DND-41 (cell line): ENCODE measurements around the gene TRIB2.
A peak's percentile ranks its signal among the peaks of the same experiment; 100 is the strongest.

Experiments
- ATAC-seq: fragments of 200-7000 bp; cut with Tn5 transposase; 3 replicates; pipeline ENCODE4 v1.9.1; 2021; ENCODE audit warnings: low read depth; ENCODE audit not compliant: insufficient read depth
- DNase-seq: peaks from one replicate; pipeline ENCODE4 v3.0.0-alpha.2; 2020
- H2AFZ ChIP-seq: 2 replicates; pipeline ENCODE4 v1.6.0; 2012; ENCODE audit warnings: low read depth, low read length
- H3K27ac ChIP-seq: 2 replicates; pipeline ENCODE4 v1.5.1; 2012; ENCODE audit warnings: low read length, inconsistent platforms
- H3K27me3 ChIP-seq: fragments of 200-600 bp; sonication (generic); 2 replicates; pipeline ENCODE4 v1.6.0; 2012; ENCODE audit warnings: low read length, mild to moderate bottlenecking, inconsistent platforms; ENCODE audit not compliant: insufficient read depth, poor library complexity
- H3K36me3 ChIP-seq: 2 replicates; pipeline ENCODE4 v1.5.1; 2012; ENCODE audit warnings: low read length, inconsistent platforms; ENCODE audit not compliant: insufficient read depth
- H3K4me1 ChIP-seq: 2 replicates; pipeline ENCODE4 v1.5.1; 2012; ENCODE audit warnings: mild to moderate bottlenecking, low read length; ENCODE audit not compliant: insufficient read depth
- H3K4me2 ChIP-seq: 2 replicates; pipeline ENCODE4 v1.6.0; 2012; ENCODE audit warnings: mild to moderate bottlenecking, moderate library complexity, low read length, inconsistent platforms; ENCODE audit not compliant: insufficient read depth
- H3K4me3 ChIP-seq, 2 experiments: fragments of 200-600 bp in 1 of 2; shearing (Covaris generic) in 1 of 2; 2 replicates each; pipeline ENCODE4 v1.5.1; 2012 to 2016; ENCODE audit warnings: inconsistent platforms in 2 of 2, low read length in 2 of 2, mild to moderate bottlenecking in 2 of 2, low read depth in 1 of 2, moderate library complexity in 1 of 2
- H3K79me2 ChIP-seq: 2 replicates; pipeline ENCODE4 v1.6.0; 2012; ENCODE audit warnings: low read length, inconsistent platforms; ENCODE audit not compliant: insufficient read depth
- H3K9ac ChIP-seq: 2 replicates; pipeline ENCODE4 v1.6.0; 2012; ENCODE audit warnings: low read depth, mild to moderate bottlenecking, inconsistent platforms, low read length, moderate library complexity
- H3K9me3 ChIP-seq: 2 replicates; pipeline ENCODE4 v1.5.1; 2012; ENCODE audit warnings: low read length, moderate library complexity, mild to moderate bottlenecking, inconsistent platforms; ENCODE audit not compliant: insufficient read depth, severe bottlenecking
- H4K20me1 ChIP-seq: 2 replicates; pipeline ENCODE4 v1.6.0; 2012; ENCODE audit warnings: low read length; ENCODE audit not compliant: insufficient read depth
- EZH2 ChIP-seq: IDR thresholded peaks from 3 replicates; pipeline ENCODE4 v1.6.1; 2012; ENCODE audit warnings: borderline replicate concordance, low read depth, mild to moderate bottlenecking, moderate library complexity, low read length, inconsistent platforms; ENCODE audit not compliant: severe bottlenecking
- TF ChIP-seq, protein P1 (sequence below): IDR thresholded peaks from 2 replicates; pipeline ENCODE4 v1.5.1; 2012; ENCODE audit warnings: borderline replicate concordance, low read length, moderate library complexity, mild to moderate bottlenecking; ENCODE audit not compliant: poor library complexity, severe bottlenecking; ENCODE audit errors: extremely low read depth

Gene TRIB2

DNA sequence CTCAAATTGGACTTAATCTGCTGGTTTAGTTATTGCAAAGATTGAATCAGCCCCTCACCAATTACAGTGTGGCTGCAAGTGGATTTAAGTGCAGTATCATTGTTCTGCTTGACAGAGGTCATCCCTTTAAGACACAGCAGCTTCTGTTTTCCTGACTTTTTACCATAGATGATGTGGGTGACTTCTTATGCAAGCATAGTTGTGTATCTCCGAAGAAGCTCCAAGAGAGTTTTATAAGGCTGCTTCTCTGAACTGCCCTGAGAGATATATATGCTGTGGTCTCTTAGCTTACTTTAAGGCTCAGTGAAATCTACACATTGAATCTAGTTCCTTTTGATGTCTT, 3.5 kb downstream of the TRIB2 start:
- TF ChIP-seq, protein P1, sequence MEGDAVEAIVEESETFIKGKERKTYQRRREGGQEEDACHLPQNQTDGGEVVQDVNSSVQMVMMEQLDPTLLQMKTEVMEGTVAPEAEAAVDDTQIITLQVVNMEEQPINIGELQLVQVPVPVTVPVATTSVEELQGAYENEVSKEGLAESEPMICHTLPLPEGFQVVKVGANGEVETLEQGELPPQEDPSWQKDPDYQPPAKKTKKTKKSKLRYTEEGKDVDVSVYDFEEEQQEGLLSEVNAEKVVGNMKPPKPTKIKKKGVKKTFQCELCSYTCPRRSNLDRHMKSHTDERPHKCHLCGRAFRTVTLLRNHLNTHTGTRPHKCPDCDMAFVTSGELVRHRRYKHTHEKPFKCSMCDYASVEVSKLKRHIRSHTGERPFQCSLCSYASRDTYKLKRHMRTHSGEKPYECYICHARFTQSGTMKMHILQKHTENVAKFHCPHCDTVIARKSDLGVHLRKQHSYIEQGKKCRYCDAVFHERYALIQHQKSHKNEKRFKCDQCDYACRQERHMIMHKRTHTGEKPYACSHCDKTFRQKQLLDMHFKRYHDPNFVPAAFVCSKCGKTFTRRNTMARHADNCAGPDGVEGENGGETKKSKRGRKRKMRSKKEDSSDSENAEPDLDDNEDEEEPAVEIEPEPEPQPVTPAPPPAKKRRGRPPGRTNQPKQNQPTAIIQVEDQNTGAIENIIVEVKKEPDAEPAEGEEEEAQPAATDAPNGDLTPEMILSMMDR = no peak
- TF ChIP-seq EZH2 = no peak
- no peak overlapping the region for H2AFZ ChIP-seq
- H3K79me2 ChIP-seq = peaks cover 88% of the 10 kb centered on the region
- no peak for DNase-seq
- no peaks in the 10 kb centered on the region for H3K27me3 ChIP-seq
- H4K20me1 ChIP-seq = peaks cover 45% of the 10 kb centered on the region
- peaks cover 40% of the 10 kb centered on the region for H3K36me3 ChIP-seq
- H3K27ac ChIP-seq = peak overlapping the region; percentile 77
- H3K9ac ChIP-seq = peak overlapping the region; percentile 90
- no peak for ATAC-seq
- no peaks in the 10 kb centered on the region for H3K9me3 ChIP-seq
- H3K4me3 ChIP-seq = peak overlapping the region; percentile 83 to 90; a peak in 3 of 4 replicates
- peak overlapping the region; percentile 96 for H3K4me2 ChIP-seq
- H3K4me1 ChIP-seq = peaks cover 71% of the 10 kb centered on the region

DNA sequence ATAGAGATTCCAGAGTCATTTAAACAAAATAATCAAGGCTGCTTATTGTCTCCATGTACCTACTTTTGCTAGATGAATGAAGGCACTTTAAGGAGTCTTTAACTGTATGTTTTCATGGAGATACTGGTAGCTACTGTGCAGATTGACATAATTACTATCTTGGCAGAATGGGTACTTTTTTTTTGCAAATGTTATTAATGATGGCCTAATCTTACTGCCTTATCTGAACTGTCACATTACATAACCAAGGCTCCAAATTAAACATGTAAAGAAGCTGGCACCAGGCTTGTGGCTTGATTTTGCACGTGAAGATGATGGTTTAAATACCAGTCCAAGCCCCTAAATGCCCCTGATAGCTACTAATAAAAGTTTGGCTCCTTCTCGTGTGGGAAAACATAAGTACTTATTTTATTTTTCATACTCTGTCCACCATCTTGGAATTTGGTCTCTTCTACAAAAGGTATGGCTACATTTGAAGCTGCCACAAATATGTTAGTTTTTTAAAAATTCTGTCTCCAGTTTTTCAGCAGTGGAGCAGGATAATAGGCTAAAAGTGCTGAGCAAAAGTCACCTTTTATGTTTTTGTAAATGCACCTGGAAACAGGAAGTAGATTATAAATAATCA, 4.1 kb downstream of the TRIB2 start:
- peaks cover 93% of the 10 kb centered on the region for H3K79me2 ChIP-seq

DNA sequence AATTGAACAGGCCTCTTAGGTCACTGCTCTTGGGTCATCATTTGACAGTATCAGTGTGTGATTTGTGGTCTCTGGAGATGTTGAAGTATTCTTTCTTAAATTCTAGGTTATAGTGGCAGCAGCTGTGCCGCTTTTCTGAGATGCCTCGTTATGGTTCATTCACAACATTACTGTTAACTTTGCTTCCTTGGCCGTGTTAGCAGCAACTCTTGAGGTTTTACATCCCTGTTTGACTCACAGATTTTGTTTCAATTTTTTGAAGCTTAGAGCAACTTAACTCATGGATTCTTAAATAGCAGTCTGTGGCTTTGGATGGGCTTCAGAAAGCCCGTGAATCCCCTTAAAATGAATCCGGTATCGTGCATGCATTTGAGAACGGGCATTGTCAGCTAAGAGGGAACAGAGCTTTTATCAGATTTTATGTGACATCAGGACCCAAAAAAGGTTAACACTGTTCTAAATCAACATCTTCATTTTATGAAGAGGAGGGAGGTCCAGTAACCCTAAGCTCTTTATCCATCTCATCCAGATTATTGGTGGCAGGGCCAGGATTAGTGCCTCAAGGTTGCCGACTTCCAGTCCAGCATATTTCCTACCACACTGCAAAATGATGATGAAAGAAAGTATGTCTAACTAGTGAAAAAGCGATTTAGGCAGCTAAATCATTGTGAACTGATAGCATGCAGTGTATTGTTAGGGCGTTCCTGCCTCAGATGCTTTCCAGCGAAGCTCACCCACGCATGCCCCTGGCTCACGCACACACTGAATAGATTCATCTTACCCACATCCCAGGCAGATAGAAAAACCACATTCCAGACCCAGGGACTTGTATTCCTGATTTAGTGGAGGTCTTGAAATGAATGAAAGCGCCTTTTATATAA, 5.1 kb downstream of the TRIB2 start:
- H3K4me2 ChIP-seq = peak overlapping the region; percentile 96
- H2AFZ ChIP-seq = no peak overlapping the region
- H3K36me3 ChIP-seq = peaks cover 54% of the 10 kb centered on the region
- H3K9me3 ChIP-seq = no peaks in the 10 kb centered on the region
- TF ChIP-seq, protein P1 = no peak
- no peak for TF ChIP-seq EZH2
- no peak for DNase-seq
- H3K27me3 ChIP-seq = no peaks in the 10 kb centered on the region
- H3K4me1 ChIP-seq = peaks cover 71% of the 10 kb centered on the region
- peaks cover 92% of the 10 kb centered on the region for H3K79me2 ChIP-seq
- H4K20me1 ChIP-seq = peaks cover 45% of the 10 kb centered on the region
- peak overlapping the region in 1 of 2 experiments; percentile 90; a peak in 2 of 4 replicates for H3K4me3 ChIP-seq
- no peak for ATAC-seq
- H3K27ac ChIP-seq = peak overlapping the region; percentile 43; the same call in 1 of the 2 replicates
- H3K9ac ChIP-seq = peak overlapping the region; percentile 90

More for the DNA sequence above, 4.1 kb downstream of the TRIB2 start:
- ATAC-seq = no peak
- DNase-seq = no peak
- Histone ChIP-seq H3K4me1 (peaks cover 68% of the 10 kb centered on the region), H3K36me3 (peaks cover 46% of the 10 kb centered on the region), H3K4me3 (peak overlapping the region in 1 of 2 experiments; percentile 90; a peak in 3 of 4 replicates), H3K9me3 (no peaks in the 10 kb centered on the region), H3K9ac (peak overlapping the region; percentile 90; the same call in 1 of the 2 replicates), H3K27ac (peak overlapping the region; percentile 77), H4K20me1 (peaks cover 45% of the 10 kb centered on the region), H2AFZ (no peak overlapping the region), H3K27me3 (no peaks in the 10 kb centered on the region), H3K4me2 (peak overlapping the region; percentile 96)
- TF ChIP-seq EZH2 = no peak
- TF ChIP-seq, protein P1 = no peak
